HG02678 (cell line): ENCODE measurements around the gene PLEKHG5.
"Not testable (repeated sequence)": the region's sequence is repeated elsewhere in the genome, so short reads cannot be mapped to it uniquely, and the experiment has no call there.

Source experiments
- ATAC-seq: cut with Tn5 transposase; IDR thresholded peaks from one replicate; pipeline ENCODE4 v1.9.1; 2021; ENCODE audit warnings: mild to moderate bottlenecking, moderate library complexity; ENCODE audit not compliant: unreplicated experiment

PLEKHG5 gene

DNA sequence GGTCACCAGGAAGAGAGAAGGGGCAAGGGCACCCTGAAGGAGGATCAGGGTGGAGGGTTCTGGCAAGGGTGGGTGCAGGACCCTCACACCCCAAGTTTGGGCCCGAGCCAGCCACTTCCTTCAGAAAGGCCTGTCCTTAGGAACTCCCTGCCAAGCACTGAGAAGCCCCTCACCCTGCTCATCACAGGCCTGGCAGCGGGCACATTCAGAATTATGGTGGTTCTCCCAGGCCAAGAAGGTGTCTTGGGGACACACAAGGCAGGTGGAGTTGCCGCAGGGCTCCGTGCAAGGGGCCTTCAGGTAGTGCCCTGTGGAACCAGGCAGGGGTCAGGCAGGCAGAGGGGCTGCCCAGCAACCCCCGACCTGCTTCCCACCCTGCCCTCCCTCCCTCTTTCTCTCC is 26.6 kb downstream of the PLEKHG5 start:
- no peak for ATAC-seq

DNA sequence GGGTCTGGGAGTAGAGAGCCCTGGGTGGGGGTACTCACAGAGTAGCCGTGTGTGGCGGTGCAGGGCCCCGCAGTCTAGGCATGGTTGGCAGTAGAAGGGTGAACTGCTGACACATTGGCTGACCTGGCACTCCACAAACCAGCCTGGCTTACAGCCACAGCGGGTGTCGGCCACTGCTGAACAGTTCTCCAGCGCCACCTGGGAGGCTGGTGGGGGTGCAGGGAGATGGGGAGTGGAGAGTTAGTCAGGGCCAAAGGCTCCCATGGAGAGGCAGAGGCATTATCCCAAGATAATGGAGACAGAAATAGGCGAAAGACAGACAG is 27.0 kb downstream of the PLEKHG5 start:
- no peak for ATAC-seq

DNA sequence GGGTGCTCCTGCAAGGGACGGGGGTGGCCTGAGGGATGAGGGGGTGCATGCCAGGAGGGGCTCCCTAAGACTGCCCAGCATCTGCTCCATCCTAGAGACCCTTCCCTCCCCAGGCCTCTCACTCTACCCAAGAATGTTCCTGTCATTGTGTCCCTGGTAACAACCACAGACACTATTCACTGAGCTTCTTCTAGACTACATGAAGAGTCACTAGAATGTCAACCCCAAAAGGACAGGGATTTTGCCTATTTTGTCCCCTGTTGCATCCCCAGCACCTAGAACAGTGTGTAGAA is 28.4 kb downstream of the PLEKHG5 start:
- no peak for ATAC-seq

DNA sequence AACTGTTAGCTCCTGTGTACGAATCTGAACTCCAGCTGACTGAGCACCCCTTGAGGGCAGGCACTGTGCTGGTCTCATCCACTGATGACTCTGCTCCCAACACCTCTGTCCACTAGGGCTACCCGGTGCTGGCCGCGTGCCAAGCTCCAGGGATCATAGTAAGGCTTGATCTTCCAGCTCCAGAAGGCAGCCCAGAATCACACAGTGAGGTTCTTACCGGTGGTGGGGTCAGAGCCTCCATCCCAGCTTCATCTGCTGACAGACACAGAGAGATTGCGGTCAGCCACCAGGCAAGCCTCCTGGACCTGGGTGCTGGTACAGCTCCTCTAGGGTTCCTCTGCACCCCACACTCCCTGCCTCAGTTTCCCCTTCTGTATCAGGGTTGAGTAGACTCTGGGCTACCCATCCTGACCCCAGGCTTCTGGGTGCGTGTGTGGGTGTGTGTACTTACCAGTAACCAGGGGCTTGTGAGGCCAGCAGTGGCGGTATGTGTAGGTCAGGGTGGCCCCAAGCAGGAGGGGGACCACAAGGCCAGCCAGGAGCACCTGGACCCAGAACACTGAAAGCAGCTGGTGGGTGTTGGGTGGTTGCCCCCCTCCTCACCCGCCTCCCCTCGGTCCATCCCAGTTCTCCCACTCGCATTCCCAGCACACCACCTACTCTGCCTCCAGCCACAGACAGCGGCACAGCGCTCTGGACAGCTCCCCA is 28.9 kb downstream of the PLEKHG5 start:
- ATAC-seq: no peak

DNA sequence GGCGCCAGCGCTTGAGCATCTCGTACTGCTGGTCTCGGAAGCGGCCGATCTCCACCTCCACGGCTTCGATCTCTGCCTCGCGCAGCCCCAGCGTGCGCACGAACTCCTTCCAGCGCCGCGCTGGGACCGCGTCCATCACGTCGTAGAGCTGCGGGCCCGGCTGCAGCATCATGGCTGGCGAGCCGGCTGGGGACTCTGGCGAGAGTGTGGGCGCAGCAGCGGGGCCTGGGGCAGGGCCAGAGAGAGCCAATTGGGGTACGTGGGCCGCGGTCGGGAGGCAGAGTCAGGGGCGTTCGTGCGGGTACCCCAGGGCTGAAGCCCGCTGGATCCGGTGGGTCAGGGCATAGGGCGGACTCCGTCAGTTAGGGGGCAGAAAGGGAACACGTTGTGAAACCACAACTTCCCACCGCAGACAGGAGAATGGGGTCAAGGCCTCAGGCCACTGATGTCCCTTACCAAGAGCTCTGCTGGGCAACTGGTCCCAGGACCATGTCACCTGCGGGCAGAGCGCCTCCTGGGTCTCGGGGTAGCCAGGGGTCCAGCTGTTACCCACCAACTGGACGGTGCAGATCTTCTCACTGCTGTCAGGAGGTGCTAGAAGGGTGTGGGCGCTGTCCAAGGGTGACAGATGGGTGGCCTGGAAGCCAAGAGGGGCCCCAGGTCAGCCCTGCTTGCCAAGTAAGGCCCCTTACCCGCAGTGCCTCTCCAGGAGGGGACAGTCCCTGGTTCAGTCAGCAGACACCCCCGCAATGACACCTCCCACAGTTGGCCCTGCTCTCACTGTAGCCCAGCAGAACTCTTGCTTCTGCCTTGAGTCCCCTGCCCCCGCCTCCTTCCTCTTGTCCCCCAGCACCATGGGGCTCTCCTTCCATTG is 29.7 kb downstream of the PLEKHG5 start:
- ATAC-seq: no peak

DNA sequence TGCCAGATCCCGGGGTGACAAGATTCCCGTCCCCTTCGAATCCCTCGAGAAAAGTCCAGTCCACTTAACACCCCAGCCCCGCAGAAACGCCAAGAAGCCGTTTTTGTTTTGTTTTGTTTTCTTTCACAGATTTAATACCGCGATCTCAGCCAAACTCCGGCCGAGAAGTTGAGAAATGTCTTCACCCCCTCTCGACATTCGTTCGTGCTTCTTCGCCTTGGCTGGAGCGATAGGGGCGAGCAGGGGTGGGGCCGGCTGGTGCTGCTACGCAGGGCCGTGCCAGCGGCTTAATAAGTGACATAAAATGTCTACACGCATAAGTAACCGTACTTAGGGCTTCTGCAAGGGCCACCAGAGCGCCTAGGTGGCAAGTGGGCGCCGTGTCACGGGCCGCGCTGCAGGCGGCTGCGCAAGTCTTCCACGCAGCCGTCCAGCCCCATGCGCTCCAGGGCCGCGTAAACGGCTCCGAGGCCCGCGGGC is 30.4 kb downstream of the PLEKHG5 start:
- no peak for ATAC-seq

DNA sequence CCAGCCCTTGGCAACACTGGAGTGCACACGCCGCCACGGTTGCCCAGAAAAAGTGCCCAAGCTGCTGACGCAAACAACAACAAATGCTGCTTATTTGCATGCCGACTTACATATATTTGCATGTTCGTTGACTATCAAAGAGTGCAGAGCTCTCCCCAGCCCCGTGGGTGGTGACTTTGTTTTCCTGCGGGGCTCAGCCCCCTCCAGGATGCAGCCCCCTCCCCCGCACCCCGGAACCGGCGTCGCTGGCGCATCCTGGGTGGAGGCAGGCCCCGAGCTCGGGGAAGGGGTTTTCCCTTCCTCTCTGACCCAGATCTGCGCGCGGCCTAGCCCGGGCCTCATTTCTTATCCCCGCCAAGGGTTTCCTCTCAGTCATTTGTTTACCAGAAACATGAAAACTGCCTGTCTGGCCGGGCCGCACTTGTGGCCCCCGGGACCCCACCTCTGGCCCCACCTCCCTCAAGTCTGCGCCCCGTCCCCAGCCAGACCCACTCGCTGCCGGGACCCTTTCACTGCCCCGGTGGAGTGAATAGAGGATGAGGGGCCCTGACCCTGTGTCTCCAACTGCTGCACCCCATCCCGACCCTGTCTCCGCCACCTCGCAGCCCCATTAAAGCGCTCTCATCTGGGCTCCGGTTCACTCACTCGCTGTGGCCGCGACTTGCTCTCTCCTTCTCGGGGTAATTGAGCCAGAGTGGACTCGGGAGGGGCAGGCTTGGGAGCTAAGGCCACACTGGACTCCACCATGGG is 31.0 kb downstream of the PLEKHG5 start:
- no peak for ATAC-seq

DNA sequence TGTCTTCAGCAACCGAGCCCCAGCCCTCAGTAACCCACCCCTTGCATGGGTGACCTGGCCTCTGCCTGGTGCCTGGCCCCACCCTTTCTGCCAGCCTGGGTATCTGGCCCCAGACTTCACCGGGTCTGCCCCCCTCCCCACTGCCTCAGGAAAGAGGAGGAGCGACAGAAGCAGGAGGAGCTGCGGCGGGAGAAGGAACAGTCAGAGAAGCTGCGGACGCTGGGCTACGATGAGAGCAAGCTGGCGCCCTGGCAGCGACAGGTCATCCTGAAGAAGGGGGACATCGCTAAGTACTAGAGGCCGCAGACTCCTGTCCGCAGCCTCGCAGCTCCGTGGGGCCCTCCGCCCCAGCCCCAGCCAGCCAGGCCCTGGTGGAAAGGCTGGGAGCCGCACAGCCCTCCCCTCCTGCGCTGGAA is 31.6 kb downstream of the PLEKHG5 start:
- ATAC-seq: no peak

DNA sequence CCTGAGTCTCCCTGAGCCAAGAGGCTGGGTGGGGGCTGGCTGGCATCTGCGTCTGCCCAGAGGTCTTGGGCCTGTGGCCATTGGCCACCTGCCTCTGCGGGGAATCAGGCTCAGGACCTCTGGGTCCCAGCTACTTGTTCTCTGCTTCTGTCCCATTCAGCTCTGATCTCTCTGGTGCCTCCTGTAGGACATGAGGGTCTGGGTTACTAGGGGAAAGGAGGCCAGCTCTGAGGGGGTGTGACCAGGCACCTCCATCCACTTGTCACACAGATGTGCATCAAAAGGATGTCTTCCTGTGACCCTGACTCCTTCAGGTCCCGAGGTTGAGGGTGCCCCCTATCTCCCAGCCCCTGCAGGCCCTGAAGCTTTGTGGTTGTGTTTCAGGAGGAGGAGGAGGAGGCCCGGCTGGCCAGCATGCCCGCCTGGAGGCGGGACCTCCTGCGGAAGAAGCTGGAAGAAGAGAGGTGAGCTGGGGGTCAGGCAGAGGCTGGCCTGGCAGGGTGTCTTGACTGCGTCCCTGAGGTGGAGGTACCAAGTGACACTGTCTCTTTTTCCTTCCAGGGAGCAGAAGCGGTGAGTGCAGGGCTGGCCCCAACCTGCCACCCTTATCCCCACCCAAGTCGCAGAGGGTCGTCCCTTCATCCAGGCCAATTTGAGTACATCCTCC is 34.5 kb downstream of the PLEKHG5 start:
- ATAC-seq: no peak

DNA sequence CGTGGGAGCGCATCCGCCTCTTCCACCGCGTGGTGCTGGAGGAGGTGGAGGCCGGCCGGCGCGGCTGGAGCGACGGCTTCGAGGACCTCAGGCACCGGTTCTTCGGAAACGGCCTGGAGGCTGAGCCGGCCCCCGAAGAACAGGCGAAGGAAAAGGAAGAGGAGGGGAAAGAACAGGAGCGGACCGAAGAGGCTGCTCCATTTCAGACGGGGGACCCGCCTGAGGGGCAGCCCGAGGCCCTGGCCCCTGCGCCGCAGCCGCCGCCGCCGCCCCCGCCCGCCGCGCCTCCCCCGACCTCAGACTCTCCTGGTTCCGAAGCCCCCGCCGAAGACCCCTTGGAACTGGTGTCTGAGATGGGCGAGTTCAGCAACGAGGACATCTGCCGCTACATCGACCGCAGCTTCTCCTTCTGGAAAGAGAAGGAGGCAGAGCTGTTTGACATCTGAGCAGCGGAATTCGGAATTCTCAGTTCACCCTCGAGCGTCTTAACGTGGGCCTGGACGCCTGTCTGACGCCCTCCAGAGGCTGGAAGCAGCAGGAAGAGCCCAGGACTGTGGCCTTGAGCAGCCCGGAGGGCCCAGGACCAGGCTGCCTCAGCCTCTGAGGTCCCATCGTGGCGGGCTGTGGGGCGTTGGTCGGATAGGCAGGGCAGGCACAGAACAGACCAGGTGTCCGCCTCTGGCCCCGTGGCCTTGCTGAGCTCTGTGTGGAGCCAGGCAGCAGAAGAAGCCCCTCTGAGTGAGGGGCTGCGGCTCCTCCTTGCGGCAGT is 35.5 kb downstream of the PLEKHG5 start:
- not testable (repeated sequence) for ATAC-seq

DNA sequence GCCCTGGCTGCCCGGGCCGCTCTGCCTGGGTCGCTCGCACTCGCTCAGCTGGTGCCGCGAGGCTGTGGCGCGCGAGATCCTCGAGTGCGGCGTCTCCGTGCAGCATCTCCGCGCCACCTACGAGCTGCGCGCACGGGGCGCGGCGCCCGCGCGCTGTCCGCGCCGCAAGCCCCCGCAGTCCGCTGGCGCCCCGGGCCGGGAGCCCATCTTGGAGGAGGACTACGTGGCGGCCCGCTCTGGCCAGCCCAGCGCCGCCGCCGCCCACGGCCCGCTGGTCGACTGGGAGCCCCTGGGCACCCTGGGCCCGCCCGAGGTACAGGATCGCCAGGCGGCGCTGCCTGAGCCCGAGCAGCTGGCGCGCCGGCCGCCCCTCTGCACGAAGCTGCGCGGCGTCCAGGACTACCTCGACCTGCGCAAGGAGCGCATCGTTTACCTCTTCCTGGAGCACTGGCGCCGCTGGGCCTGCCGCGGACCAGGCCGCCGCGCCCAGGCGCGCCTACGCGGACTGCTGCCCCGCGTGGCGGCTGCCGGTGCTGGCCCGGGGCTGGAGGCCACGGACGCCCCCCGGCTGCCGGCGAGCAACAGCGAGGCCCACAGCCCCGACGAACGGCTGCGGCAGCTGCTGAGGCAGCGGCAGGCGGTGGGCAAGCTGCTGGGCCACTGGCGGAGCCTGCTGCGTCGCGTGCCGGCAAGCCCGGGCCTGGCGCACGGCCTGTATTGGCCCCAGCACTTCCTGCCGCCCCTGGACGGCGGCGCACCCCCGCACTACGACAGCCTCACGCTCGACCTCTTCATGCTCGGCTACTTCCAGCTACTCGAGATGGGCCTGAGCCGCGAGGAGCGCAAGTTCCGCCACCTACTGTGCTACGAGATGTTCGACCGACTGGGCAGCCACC is 36.4 kb downstream of the PLEKHG5 start:
- ATAC-seq: no peak

DNA sequence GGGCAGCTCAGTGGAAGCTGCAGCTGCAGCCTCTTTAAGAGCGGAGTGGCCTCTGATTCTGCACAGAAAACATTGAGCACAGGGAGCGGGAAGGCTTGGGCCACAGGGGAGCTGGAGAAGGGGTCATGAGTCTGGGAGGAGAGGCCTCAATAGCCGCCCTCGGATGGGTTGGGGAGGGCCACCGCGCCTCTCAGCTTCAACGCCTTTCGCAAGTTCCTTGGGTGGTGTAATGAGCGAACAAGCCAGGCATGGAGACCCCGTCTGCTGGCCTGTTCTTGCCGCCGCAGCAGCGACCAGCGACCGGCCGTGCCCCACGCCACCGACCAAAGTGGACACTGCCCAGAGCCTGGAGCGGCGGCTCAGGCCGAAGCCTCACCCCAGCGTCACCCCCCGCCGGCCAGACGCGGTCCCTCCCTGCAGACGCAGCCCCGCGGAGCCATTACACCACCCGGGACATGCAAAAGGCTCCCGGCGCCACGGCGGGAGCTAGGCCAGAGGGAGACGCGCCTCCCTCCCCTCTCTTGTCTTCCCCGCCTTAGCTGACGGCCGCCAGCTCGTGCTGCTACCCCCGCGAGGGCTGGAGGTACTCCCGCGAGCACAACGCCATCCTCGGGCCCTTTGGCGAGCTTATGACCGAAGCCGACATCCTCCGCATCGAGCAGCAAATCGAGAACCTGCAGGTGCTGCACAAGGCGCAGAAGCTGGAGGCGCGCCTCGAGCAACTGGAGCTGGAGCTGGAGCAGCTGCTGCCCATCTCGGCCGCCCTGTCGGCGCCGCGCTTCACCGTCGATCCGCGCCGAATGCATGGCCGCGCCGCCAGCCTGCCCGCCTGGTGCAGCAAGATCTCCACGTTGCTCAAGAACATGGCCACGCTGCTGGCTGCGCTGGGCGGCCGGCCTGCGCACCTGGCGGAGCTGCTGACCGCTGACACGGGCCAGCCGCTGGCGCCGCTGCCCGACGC is 37.3 kb downstream of the PLEKHG5 start:
- ATAC-seq: not testable (repeated sequence)

DNA sequence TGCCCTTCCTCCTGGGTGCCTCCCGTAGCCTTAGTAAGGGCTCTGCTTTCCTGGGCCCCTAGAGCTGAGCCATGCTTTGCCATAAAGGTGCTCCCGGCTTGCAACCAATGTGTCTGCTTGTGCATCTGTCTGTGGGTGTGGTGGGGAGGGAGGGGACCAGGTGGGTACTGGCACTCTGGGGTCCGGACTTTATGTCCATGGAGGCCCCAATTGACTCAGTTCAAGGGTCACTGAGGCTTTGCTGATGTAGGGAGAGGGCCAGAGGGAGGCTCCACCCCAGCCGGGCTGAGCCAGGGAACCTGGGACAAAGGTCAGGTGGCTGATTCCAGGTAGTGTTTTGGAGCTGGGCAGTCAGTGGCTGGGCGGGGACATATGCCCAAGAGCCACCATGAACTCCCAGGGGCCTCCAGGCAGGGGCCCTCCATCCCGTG is 40.5 kb downstream of the PLEKHG5 start:
- ATAC-seq: no peak

DNA sequence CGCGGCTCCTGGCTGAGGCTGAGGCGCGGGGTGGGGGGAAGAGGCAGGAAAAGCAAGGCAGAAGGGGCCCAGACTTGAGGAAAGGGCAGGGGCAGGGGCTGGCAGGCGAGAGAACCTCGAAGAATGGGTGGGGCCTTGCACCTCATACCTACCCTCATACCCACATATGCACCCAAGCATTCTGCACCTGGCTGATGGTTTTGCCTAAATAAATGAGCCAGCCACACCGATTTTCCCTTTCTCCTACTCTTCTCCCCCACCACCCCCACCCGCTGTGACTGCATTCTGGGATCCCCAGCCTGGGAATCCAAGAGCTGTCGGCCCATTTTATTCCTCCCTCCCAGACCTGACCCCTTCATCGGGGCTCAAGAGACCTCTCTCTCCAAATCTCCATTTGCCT is 41.0 kb downstream of the PLEKHG5 start:
- ATAC-seq: not testable (repeated sequence)

DNA sequence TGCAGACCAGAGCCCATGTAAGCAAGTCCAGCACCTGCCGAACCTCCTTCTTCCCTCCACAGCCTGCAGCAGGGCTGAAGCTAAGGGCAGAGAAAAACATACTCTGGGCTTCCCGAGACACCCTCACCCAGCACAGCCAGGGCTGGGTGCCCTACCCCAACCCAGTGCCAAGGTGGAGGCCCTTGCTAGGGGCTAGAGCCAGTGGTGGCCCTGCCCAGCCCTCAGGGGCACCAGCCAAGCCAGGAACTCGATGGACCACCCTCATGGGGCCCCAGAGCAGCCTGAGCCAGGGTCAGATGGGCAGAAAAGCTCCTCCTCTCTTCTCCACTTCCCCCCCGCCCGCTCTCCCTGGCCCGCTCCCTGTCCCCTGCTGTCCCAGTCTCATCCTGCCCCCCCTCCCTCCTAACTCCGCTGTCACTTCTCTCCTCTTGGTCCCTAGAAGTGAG is 41.4 kb downstream of the PLEKHG5 start:
- ATAC-seq: no peak

DNA sequence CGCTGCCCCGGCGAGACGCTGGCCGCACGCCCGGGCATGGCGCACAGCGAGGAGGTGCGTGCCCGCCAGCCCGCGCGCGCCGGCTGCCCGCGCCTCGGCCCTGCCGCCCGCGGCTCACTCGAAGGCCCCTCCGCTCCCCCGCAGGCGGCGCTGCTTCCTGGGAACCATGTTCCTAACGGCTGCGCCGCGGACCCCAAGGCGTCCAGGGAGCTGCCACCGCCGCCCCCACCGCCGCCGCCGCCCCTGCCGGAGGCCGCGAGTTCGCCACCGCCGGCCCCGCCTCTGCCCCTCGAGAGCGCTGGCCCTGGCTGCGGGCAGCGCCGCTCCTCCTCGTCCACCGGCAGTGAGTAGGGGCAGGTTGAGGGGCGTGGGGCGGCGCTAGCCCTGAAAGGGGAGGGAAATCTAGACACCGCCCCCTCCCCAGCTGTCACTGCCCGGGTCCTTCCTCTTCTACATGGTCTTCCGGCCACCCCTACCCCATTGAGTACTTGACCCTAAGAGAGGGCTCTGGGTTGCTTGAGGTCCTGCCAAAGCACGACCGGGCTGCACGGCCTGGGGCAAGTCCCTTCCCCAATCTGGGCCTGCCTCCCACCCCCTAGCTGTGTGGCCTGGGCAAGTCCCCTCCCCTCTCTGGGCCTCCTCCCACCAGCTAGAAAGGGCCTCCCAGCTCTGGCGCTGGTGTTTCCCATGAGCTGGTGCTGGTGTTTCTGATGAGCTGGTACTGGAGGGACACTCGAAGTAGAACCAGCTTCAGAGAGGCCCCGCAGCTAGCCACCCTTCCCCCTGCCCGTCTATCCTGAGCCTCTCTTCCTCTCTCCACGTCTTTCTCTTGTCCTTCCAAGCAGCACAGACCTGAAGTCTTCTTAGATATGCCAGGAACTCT is 42.5 kb downstream of the PLEKHG5 start:
- ATAC-seq: no peak
